Stimulated activated CD4-positive, alpha-beta T cell treated with anti-CD3 and anti-CD28 coated beads, Interleukin-1b, Interleukin-23, amount 100 ng/mL, for 24 hours (primary cell): ENCODE measurements around the gene SPON1.
"Not testable (repeated sequence)": the region's sequence is repeated elsewhere in the genome, so short reads cannot be mapped to it uniquely, and the experiment has no call there.

ENCODE experiments used
- DNase-seq, 4 experiments: peaks; one replicate each; pipeline ENCODE4 v3.0.0-alpha.2; 2020; ENCODE audit warnings: low read depth in 4 of 4, low spot score in 1 of 4

The SPON1 gene

DNA sequence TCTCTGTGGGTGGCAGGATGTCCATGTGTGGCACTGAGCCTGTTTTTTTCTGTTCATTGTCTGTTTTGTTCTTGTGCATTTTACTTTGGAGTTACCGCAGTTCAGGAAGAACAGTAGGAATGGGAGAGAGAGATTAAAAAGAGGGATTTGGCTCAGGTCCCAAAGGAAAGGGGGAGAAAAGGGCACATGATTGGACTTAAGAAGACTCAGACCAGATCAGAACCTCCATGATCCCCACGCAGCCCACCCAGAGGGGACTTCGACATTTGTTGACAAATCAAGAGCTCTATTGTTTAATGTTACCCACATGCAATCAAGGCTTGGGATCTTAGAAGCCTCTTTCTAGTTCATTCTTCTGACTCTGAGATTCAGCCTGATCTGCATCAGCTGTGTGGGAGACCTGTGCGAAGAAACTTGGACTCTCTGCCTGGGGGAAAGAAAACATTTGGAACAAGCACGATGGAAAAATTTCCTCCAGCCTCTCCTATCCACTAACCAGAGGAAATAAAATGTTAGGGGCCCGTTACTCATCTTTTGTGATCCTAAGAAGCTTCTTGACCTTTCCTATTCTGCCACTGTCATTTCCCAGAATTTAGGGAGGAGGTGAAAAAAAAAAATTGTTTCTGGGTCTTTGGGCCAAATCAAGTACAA lies 119.2 kb downstream of the SPON1 start:
- DNase-seq = no peak

DNA sequence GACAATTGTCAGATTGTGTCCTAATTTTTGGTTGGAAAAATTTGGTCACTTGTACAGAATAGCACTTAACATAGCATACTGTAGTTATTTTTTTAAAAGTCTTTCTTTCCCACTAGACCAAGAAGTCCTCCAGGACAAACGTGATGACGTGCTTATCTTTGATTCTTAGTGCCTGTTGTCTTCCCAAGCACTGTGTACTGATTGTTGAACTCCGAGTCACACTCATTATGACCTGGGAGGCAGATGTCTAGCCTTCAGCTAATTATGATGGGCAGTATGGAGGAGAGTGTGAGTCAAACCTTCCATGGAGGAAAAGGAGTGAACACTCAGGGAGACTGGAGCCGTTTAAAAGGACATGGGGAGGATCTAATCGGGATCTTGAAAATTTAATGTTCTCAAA lies 119.8 kb downstream of the SPON1 start:
- no peak for DNase-seq

DNA sequence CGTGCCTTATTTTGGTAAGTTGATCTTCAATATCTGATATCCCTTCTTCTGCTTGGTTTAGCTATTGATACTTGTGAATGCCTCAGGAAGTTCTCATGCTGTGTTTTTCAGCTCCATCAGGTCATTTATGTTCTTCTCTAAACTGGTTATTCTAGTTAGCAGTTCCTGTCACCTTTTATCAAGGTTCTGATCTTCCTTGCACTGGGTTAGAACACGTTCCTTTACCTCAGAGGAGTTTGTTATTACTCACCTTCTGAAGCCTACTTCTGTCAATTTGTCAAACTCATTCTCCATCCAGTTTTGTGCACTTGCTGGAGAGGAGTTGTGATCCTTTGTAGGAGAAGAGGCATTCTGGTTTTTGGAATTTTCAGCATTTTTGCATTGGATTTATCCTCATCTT lies 126.3 kb downstream of the SPON1 start:
- not testable (repeated sequence) for DNase-seq

DNA sequence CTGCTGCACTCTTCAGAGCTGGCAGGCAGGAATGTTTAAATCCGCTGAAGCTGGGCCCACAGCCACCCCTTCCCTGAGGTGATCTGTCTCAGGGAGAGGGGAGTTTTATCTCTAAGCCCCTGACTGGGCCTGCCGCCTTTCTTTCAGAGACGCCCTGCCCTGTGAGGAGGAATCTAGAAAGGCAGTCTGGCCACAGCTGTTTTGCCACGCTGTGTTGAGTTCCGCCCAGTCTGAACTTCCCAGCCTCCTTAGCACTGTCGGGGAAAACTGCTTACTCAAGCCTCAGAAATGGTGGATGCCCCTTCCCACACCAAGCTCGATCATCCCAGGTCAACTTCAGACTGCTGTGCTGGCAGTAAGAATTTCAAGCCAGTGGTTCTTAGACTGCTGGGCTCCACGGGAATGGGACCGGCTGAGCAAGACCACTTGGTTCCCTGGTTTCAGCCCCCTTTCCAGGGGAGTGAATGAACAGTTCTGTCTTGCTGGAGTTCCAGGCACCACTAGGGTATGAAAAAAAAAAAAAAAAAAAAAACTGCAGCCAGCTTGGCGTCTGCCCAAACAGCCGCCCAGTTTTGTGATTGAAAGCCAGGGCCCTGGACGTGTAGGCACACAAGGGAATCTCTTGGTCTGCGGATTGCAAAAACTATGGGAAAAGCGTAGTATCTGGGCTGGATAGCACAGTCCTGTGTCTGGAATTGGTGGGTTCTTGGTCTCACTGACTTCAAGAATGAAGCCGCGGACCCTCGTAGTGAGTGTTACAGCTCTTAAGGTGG lies 127.4 kb downstream of the SPON1 start:
- no peak for DNase-seq

DNA sequence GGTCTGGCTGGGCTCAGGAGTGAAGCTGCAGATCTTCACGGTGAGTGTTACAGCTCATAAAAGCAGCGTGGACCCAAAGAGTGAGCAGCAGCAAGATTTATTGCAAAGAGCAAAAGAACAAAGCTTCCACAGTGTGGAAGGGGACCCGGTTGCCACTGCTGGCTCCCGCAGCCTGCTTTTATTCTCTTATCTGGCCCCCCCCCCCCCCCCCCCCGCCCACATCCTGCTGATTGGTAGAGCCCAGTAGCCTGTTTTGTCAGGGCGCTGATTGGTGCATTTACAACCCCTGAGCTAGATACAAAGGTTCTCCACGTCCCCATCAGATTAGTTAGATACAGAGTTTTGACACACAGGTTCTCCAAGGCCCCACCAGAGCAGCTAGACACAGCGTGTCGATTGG lies 128.1 kb downstream of the SPON1 start:
- not testable (repeated sequence) for DNase-seq

DNA sequence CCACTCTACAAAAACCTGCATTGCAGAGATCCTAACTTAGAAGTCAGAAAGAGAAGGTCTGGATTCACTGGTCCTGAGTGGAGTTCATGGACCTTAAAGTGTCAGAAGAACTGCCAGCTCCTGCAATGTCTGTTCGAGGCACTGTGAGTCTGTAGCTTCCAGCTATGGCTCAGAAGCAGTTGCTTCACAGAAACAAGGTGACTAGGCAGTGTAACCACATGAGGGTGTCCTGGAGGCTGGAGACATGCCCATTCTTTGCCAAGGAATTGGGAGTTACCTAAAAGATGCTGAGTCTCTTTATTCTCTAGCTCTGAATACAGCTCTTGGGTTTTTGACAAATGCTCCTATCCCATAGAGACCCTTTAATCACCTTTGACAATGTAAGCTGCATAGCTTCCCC lies 130.5 kb downstream of the SPON1 start:
- no peak for DNase-seq

DNA sequence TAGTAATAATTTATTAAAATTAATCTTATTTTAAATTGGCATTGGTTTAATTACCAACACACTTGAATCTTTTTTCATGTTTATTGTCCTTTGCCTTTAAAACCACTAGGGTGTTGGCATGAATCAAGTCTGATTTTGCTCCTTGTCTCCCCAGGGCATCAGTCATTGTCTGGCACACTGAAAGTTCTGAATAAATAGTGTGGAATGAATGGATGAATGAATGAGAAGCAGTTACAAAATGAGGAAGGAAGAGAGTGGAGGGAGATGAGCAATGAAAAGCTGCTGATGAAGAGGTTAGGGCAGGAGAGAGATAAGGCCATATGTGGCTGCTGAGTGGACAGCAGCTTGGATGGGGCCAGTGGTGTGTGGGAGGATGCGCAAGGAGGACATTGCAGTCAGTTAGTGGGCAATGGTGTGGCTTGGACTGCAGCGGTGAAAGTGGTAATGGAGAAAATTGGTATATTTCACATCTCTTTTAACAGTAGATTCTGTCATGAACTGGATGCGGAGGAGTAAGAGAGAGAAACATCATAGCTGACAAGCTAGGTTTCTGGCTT lies 132.0 kb downstream of the SPON1 start:
- DNase-seq = no peak

DNA sequence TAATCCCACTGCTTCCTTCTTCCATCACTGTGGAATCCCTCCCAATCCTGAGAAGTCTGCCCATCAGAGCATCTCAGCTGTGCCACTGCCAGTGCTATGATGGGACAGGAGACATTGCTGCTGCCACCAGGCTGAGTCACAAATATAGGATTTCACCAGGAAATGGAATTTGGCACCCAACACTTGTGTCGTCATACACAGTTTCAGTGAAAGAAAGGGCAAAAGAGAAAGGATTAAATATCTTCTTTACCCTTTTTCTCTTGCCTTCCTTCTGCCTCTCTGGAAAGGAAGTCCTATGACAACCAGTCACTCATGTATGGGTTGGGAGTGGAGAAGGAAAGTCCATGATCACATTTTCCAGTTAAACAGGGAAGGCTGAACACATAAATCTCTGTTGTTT lies 133.4 kb downstream of the SPON1 start:
- no peak for DNase-seq

DNA sequence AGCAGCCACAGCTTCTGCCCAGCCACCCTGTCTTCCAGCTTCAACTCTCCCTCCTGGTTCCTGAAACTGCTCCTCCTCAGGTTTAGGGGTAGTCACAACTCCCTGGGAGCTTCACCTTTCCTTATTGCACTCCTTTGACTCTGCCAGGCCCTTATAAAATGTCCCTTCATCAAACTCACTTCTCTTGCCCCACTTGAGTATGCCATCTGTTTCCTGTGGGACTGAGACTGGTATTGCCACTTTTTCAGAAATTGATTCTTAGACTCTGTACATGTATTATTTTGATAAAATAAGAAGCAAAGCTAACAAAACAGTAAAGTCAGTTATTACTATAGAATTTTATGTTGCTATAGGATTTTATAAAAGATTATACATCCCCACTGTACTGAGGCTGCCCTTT lies 134.1 kb downstream of the SPON1 start:
- DNase-seq = no peak

DNA sequence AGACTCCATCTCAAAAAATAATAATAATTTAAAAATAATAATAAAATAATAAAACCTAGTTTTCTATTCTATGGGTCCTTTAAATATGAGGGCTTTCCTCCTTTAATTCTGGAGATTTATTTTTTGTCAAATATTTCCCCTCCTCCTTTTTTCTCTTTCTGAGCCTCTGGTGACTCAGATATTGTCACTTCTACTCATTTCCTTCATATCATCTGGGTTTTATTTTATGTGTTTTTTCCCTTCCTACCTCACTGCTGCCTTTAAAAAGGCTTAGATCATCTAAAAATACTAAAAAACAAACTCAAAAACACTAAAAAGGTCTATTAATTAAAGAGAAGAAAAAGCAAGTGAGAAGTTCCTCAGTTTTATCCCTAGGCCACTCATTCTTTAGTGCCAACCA lies 138.9 kb downstream of the SPON1 start:
- no peak for DNase-seq

DNA sequence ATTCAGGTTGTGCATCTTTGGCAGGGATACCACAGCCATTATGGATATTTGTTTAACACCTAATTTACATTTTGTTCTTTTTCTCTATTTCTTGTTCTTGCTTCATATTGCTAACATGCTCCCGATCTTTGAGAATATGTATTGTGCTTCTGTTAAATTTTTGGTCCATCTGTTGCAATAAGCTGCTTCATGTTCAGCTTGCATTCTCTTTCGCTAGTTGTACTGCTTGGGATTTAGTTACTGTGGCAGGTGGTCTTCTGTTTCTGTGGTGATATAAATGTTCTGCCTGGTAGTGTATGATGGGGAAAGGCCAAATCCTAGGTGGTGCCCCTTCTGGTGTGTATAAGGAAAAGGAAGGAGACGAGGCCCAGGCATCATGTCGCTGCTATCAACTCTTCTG lies 140.2 kb downstream of the SPON1 start:
- no peak for DNase-seq

DNA sequence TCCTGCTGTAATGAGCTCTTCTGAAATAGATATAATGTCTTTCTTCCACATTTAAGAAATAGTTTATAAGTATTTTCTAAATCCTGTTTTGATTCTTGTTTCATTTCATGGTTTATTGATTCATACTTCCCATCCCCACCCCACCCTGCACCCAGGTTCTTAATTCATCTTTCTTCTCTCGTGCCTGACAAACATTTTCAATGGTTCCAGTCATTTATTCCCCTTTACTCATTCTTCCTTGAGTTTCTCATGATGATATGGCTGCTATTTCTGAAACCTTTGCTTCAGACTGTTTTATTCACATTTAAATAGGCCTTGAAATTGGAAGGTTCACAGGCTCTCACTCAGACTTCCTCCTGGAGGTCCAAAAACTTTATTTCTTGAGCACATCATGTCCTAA lies 142.9 kb downstream of the SPON1 start:
- DNase-seq = no peak

DNA sequence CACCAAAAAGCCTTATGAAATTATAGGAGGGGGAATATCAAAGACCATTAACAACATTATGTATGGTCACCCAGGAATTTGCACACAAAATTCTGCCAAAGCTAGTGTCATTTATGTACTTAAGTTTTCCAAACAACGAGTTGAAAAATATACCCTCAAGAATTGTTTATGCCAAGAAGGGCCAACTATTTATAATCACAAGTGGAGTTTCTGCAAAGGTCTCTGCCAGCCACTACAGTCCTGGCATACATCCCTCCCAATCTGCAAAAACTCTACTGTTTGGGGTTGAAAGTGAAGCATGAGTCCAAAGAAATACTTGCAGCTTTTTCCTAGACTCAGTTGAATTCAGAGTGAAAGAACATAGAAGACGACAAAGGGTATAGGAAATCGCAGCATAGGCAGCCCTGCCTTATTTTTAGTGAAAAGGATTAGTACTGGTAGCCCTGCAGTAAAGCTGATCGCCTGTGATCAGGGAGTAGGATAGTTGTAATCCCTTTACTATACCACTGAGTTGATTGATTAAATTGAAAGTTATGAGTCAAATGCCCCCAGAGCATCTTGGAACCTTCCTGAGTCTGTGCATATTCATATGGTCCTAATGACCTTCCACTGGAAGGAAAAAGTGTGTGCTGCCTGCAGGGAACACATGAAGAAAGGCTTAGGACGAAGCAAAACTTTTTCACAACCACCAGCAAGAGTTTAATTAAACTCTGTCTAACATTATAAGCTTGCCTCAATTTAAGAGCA lies 144.0 kb downstream of the SPON1 start:
- no peak for DNase-seq

DNA sequence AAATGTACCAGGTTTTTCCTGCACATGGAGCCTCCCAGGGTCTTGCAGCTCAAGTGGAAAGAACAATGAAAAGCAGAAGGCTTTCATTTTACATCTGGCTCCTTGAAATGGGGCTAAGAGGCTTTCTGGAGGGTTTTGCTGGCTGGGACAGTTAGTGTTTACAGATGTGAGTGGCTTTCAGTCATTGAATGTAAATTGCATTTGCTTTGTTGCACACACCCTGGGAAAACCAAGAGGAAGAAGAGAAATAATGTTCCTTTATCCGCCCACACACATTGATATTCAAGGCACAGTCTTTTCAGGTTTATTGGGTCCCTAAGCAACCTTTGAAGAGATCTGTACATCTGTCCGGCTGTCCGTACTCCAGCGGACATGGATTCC lies 144.5 kb downstream of the SPON1 start:
- no peak for DNase-seq

DNA sequence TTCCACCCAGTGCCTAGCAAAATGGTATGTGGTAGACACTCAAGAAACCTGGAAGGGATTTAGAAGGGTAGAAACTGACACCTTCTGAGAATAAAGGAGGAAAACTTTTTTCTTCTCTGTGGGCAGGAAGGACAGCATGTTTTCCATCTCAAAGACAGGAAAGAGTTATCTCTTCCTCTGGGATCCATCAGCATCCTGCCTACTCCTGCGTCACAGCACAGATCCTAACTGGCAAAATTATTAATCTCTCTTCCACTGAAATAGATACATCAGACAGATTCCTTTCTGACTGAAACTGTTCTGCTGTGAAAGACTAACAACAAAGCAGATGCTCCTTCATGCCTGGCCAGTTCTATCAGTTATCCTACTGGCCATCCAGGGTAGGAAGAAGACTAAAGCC lies 147.2 kb downstream of the SPON1 start:
- DNase-seq = no peak

DNA sequence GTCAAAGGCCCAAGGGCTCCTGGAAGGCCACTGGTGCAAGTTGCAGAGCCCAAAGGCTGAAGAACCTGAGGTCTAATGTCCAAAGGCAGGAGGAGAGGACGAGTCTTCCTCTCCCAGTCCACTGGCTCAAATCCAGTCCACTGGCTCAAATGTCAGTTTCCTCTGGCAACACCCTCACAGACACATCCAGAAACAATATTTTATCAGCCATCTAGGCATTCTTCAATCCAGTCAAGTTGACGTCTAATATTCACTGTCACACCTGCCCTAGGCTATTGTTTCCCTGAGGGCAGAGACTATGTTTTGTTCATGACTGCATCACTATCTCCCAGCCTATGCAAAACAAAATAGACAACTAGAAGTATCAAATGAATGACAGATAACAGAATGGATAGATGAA lies 148.1 kb downstream of the SPON1 start:
- no peak for DNase-seq

DNA sequence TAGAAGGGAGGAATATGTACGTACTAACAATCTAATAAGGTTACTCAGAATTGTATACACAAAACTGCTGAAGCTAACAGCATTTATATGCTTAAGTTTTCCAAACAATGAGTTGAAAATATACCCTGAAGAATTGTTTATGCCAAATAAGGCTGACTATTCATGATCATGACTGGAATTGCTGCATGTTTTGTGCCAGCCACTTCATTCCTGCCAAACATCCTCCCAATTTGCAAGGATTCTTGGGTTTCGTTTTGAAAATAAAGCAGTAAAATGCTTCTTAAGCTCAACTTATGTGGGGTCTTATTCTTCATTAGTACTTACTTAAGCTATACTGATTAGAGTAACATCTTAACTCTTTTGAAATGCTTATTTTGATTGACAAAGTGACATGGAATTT lies 149.0 kb downstream of the SPON1 start:
- no peak for DNase-seq

DNA sequence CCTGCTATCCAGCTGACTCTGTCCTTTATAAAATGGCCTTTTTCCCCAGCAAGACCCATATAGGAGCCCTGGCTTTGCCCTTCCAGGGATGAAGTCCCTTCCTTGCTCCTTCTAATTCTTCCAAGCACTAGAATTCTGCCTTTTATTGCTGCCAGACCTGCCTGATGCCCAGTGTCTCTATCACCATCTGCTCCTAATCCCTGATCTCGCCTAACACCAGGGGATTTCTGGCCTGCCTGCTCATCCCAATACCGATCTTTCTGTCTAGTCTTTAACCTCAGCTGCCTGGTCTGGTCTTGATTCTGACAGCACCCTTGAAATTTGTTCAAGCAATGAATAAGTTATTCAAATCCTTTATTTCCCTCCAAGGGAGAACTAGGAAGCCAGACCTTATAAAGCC lies 150.2 kb downstream of the SPON1 start:
- DNase-seq = no peak

DNA sequence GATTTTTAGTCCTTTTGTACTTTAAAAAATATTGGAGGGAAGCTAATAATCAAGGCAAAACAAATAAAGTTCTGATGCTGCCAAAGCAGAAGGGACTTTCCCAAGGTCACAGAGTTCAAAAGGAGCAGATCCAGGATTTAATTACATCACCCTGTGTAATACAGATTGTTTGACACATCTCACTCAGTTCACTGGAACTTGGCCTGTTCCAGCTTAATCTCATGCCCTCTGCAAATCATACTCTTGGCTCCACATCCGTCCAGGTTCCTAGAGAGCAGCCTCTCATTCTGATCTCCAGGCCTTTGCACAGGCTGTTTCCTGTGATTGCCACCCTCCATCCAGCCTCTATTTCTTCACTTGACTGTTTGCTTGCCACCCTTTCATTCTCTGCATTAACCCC lies 151.7 kb downstream of the SPON1 start:
- no peak for DNase-seq

DNA sequence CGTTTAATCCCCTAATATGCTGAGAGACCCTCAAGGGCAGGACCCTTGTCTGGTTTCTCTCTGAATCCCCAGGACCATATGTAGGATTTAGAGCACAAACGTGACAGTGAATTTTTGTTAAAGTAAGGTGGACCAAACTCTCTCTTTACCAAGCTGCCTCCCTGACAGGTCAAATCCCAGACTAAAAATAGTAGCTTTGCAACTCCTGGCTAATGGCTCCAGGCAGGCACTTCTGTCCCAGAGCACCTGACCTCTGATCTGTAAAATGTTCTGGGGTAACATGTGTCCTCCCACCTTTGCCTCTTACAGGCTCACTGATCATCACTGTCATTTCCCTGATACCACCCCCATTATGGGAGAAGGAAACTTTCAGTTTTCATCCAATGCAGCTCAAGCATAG lies 152.3 kb downstream of the SPON1 start:
- no peak for DNase-seq

DNA sequence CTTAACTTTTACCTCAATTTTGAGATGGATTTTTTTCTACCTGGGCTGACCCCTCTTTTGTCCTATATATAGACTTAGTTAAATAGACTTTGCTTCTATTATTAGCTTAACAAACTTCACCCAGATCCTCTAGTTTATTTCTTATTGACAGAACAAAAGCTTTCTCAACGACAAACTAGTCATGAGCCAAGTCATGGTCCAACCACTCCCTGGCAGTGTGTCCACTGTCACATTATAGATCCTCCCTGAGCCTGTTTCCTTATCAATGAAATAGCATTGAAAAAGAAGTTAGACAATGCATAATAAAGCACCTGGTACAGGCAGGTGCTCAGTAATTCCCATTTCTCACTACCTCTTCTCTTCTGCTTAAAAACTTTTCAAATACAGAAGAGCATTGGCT lies 155.1 kb downstream of the SPON1 start:
- DNase-seq = no peak

DNA sequence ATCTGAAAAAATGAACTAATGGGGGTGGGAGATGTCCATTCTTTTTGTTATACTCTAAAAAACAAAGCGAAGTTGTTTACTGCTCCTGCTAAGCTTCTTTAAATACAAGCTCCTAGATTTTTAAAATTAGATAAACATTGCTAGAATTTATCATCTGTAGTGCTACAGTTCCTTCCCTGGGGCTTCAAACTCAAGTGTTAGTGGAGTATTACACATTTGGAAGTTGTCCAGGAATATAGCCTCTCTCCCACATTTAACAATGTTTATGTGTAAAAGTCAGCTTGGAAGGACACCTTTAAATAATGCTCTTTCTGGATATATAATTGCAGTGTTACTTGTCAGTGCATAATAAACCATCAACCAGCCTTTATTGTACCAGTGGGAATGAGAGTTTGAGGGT lies 155.5 kb downstream of the SPON1 start:
- no peak for DNase-seq
